Muscle of leg (tissue), 11 donors: ENCODE results near the gene MIDN. TPM values are rescaled to one million over a fixed set of nuclear protein-coding genes. Genes with fewer than 3 reads are reported as not detected.
A peak's percentile ranks its signal among the peaks of the same experiment; 100 is the strongest.

ENCODE experiments used
- DNase-seq: peaks from one replicate; pipeline ENCODE4 v3.0.0; 2013
- H3K27ac ChIP-seq: one replicate; pipeline ENCODE4 v1.5.1; 2013; ENCODE audit warnings: mild to moderate bottlenecking, low read length, control low read depth
- H3K27me3 ChIP-seq: one replicate; pipeline ENCODE4 v1.6.1; 2013; ENCODE audit warnings: low read length; ENCODE audit not compliant: control insufficient read depth, insufficient read depth
- H3K36me3 ChIP-seq: one replicate; pipeline ENCODE4 v1.6.1; 2013; ENCODE audit warnings: low read length; ENCODE audit not compliant: control insufficient read depth, insufficient read depth
- H3K4me1 ChIP-seq: one replicate; pipeline ENCODE4 v1.6.1; 2013; ENCODE audit warnings: low read length; ENCODE audit not compliant: control insufficient read depth, insufficient read depth
- H3K4me3 ChIP-seq: one replicate; pipeline ENCODE4 v1.5.1; 2013; ENCODE audit warnings: low read length, control low read depth
- H3K9me3 ChIP-seq: replicated peaks from 2 replicates; pipeline ENCODE4 v1.6.1; 2013; ENCODE audit warnings: low read depth, low read length; ENCODE audit not compliant: control insufficient read depth
- WGBS: methylation state at CpG from one replicate; pipeline ENCODE4 v1.1.5; 2013; ENCODE audit warnings: missing lambda C conversion rate; ENCODE audit not compliant: insufficient coverage; 5-methylcytosine and 5-hydroxymethylcytosine counted together
- polyA plus RNA-seq, 8 donors: library from polyadenylated mRNA; unstranded; fragments of 120-200 nt; gene quantifications; one replicate each; pipeline versions ENCODE4 v1.2.1 to v1.2.3, GENCODE V29; 2013; ENCODE audit warnings: inconsistent platforms in 1 of 8, low replicate concordance in 1 of 8; ENCODE audit not compliant: insufficient read length in 8 of 8, insufficient read depth in 1 of 8
- total RNA-seq: library from RNA; stranded (reverse); fragments of 120-200 nt; gene quantifications from one replicate; pipeline ENCODE4 v1.2.4, GENCODE V29; 2013

The MIDN gene
- total and polyA plus RNA-seq, 9 donors = 9.2 to 54.7 (median 38.9) TPM

DNA sequence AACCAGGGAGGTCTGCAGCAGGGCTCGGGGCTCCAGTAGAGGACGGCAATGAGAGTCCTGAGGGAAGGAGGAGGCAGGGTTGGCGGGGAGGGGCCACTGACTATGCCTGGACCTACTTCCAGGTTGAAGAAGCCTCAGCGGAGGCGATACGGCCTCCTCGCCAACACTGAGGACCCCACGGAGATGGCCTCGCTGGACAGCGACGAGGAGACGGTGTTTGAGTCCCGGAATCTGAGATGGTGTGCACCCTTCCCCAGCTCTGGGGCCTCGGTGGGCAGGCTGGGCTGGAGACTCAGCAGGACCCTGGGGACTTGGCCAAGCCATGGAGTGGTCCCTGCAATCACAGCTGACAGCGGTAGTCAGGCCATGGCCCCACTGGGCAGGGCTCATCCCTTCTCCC lies 28.7 kb downstream of the MIDN start:
- Histone ChIP-seq H3K4me1 (peaks cover 45% of the 10 kb centered on the region), H3K9me3 (no peaks in the 10 kb centered on the region), H3K4me3 (no peak overlapping the region), H3K27me3 (no peaks in the 10 kb centered on the region), H3K36me3 (peaks cover 59% of the 10 kb centered on the region), H3K27ac (no peak overlapping the region)
- no peak for DNase-seq
- WGBS = 79% methylated on average over 14 of the region's 15 CpGs

DNA sequence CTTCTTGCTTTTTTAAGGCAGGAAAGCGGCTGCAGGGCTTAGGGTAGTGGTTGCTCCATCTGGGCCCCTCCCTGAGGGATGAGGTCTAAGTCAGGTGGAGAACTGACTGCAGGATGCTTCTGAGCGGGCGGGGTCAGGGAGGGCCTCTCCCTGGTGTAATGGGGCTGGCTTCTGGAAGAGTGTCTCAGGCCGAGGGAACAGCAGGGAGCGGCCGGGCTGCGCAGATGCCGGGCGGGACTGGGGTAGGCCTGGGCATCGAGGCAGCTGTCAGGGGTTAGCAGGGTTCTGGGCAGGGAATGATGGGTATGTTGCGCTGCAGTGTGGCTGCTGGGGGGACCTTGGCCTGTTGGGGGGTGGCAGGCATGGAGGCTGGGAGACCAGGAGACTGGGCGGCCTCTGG lies 29.7 kb downstream of the MIDN start:
- no peaks in the 10 kb centered on the region for H3K9me3 ChIP-seq
- H3K4me1 ChIP-seq = peaks cover 37% of the 10 kb centered on the region
- no peak overlapping the region for H3K27ac ChIP-seq
- no peak overlapping the region for H3K4me3 ChIP-seq
- WGBS = 81% methylated on average over 11 of the region's 12 CpGs
- peaks cover 5% of the 10 kb centered on the region for H3K27me3 ChIP-seq
- H3K36me3 ChIP-seq = peaks cover 49% of the 10 kb centered on the region
- no peak for DNase-seq

DNA sequence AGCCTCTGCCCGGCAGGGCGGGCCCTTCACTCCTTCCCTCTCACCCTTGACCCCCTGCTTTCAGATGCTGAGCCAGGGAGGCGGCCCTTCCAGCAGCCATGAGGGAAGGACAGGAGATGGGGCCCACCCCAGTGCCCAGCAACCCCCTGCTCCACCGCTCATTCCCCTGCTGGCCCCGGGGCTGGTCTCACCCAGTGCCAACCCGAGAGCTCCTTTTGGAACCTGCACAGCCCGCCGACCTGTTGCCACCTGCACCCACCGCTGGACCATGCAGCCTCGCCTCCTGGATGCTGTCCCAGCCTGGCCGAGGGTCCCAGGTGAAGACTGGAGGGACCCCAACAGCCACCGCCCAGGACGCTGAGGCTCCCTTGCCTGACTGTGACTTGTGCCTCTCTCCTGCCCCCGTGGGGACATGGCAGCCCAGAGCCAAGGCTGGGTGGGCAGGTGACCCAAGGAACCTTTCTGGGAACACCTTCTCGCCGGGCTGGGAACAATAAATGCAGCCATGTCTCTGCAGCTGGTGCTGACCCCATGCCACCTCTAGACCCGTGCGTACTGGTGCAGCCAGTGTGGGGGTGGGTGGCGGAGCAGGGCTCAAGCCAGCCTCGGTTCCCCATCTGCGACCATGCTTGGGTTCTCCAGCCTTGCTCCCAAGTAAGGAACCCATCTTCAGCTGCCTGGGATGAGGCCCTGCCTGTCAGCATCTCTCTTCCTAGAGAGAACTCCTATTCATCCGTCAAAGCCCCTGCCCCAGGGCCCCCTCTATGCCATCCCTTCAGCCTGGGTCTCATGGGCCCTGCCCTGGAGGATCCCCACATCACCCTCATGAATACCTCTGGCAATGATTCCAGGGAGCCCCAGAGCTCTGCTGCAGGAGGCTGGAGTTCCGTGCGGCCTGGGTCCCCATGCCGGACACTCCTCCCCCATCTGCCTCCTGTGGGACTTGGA lies 30.6 kb downstream of the MIDN start:
- no peak overlapping the region for H3K4me3 ChIP-seq
- H3K4me1 ChIP-seq = peaks cover 28% of the 10 kb centered on the region
- H3K9me3 ChIP-seq = no peaks in the 10 kb centered on the region
- no peak for DNase-seq
- H3K27me3 ChIP-seq = peaks cover 13% of the 10 kb centered on the region
- peaks cover 39% of the 10 kb centered on the region for H3K36me3 ChIP-seq
- WGBS = 85% methylated on average over 22 of the region's 25 CpGs
- no peak overlapping the region for H3K27ac ChIP-seq

DNA sequence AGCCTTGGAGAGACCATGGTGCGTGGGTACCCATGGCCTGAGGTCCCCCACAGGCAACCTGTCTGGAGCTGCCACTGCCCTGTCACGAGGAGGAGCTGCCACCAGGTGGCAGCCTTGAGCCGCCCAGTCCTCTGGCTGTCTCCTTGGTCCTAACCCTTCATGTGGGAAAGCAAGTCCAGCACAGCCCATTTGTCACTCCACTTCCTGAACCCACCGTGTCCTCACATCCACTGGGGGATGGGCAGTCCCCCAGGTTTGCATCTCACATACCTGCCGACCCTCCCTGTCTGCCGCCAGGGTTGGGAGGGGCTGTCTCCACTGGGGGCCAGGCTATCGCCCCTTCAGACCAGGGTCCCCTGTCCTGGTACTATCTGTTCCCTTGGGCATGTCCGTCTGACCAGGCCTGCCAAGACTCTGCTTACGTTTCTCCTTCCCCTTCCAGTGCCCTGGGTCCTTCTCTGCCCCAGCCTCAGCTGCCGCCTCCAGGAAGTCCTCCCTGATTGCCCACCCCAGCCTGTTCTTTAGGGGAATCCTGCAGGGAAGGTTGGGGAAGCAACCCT lies 31.5 kb downstream of the MIDN start:
- peaks cover 19% of the 10 kb centered on the region for H3K4me1 ChIP-seq
- H3K9me3 ChIP-seq = no peaks in the 10 kb centered on the region
- 22% methylated on average over 7 of the region's 10 CpGs for WGBS
- H3K4me3 ChIP-seq = no peak overlapping the region
- H3K27me3 ChIP-seq = peaks cover 22% of the 10 kb centered on the region
- H3K36me3 ChIP-seq = peaks cover 31% of the 10 kb centered on the region
- no peak overlapping the region for H3K27ac ChIP-seq
- DNase-seq = peak; percentile 90

DNA sequence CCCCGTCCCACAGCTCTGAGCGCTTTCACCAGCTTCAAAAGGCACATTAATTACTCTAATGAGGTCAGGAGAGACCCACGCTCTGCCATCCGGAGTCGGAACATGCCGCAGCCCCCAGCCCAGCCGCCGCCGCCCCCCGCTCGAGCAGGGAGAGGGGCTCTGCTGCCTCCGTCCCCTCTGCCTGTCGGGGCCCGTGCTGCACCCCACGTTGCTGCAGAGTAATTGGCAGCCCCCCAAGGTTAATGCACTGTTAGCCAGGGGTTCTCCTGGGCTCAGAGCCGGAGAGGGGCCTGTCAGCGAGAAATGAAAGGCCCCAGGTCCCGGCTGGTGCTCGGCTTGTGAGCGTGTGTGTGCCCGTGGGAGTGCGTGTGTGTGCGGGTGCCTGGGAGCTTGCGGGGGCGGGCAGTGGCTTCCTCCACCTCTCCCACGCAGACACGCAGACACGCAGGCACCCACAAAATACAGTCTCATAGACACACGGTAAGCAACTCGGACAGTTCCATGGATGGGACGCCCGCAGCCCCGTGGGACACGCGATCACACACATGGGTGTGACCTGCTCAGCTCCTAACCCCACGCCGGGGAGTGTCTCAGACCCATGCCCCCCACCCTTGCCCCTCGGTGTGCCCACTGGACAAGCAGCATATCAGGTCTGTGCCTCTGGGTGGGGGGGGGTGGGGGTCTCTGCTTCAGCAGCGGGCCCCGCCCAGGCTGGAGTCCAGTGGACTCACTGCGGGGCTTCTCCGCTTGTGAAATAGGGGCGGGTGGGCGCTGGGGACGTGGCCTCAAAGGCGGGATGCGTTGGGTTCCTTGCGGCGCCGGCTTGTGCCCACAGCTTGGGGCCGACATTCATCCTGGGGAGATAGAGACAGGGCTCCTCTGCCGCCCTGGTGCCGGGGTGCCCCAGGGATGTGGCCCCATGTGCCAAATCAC lies 32.5 kb downstream of the MIDN start:
- Histone ChIP-seq H3K27ac (no peak overlapping the region), H3K36me3 (peaks cover 28% of the 10 kb centered on the region), H3K4me3 (no peak overlapping the region), H3K27me3 (peaks cover 27% of the 10 kb centered on the region), H3K9me3 (no peaks in the 10 kb centered on the region), H3K4me1 (peaks cover 20% of the 10 kb centered on the region)
- WGBS = 82% methylated on average over 31 of the region's 53 CpGs
- no peak for DNase-seq

DNA sequence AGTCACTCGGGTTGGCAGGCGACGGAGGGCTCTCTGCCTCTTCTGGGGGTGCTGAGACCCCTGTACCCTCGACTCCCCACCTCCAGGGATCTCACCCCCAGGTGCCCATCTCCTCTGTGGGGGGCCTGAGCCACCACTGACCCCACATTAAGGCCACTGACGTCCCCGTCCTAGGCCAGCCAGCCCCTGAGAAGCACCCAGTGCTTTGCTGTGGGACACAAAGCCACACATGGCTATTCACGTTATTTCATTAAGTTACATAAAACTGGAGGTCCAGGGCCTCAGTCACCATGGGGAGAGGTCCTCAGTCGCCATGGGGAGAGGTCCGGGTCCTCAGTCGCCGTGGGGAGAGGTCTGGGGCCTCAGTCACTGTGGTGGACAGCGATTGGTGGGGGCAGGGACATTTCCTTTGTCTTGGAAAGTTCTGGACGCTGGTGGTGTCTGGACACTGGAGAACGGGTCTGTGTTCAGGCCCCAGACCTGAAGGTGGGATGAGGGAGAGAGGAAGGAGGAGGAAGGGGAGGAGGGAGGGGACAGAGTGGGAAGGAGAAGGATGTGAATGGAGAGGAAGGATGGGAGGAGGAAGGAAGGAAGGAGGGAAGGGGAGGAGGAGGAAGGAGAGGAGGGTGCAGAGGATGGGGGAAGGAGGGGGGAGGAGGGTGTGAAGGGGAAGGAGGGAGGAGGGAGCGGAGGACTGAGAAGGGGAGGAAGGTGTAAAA lies 33.3 kb downstream of the MIDN start:
- 53% methylated on average over 11 of the region's 15 CpGs for WGBS

DNA sequence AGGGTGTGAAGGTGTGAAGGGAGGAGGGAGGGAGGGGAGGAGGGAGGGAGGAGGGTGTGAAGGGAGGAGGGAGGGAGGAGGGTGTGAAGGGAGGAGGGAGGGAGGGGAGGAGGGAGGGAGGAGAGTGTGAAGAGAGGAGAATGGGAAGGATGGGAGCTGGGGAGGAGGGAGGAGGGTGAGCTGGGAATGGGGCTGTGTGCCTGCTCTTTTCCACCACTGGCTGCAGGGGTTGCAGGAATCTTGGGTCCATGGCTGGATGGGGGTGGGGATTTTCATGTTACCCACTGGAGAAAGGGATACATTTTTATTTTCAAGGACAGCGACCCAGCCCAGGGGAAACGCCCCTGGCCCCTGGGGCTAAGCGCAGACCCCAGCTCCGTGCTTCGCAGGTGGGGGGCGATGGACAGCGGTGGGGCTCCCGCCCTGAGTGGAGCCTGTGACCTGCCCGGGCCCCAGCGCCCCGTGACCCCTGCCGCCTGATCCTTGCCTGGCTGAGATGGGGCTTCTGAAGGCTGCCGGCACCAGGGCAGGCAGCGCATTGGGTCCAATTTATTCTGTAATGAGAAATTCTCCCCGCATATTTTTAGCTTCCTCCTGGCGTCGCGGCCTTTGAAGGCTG lies 34.3 kb downstream of the MIDN start:
- DNase-seq = no peak
- Histone ChIP-seq H3K4me3 (no peak overlapping the region), H3K36me3 (peaks cover 17% of the 10 kb centered on the region), H3K27me3 (peaks cover 42% of the 10 kb centered on the region), H3K27ac (no peak overlapping the region), H3K4me1 (peaks cover 25% of the 10 kb centered on the region), H3K9me3 (no peaks in the 10 kb centered on the region)
- WGBS = 69% methylated on average over 12 of the region's 18 CpGs

More for the DNA sequence above, 33.3 kb downstream of the MIDN start:
- Histone ChIP-seq H3K36me3 (peaks cover 24% of the 10 kb centered on the region), H3K9me3 (no peaks in the 10 kb centered on the region), H3K27me3 (peaks cover 32% of the 10 kb centered on the region), H3K4me1 (peaks cover 17% of the 10 kb centered on the region), H3K4me3 (no peak overlapping the region), H3K27ac (no peak overlapping the region)
- DNase-seq = no peak

DNA sequence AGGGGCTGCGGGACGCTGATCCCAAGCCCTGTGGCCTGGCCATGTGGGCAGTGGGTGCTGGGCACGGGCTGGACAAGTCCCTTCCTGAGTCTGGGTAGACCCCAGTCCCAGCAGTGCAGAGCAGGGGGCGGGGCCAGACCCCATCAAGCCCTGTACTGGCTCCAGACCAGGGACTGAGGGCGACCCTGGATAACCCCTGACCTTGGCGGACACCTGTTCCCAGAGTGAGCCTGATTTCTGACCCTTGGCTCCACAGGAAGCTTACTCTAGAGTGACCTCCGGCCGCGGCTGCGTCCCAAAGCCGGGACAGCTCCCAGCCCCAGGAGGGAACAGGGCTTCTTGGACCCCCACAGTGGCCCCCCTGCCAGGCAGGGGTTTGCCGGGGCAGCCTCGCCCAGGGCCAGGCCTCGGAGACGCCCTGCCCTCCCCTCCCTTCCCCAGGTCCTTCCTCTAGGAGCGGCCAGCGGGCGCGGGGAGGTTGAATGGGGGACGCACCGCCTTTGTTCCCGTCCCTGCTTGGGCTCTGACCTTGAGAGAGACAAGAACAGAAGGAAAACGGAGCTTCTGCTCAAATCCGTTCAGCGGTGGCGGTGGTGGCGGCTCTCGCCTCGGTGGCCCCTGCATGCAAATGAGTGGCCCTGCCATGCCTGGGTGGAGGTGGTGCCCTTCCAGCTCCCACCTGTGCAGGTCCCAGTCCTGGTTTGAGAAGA lies 35.0 kb downstream of the MIDN start:
- H3K36me3 ChIP-seq = peaks cover 12% of the 10 kb centered on the region
- 70% methylated on average over 19 of the region's 29 CpGs for WGBS
- H3K27ac ChIP-seq = no peak overlapping the region
- no peak overlapping the region for H3K4me3 ChIP-seq
- H3K4me1 ChIP-seq = peaks cover 28% of the 10 kb centered on the region
- H3K27me3 ChIP-seq = peaks cover 47% of the 10 kb centered on the region
- no peaks in the 10 kb centered on the region for H3K9me3 ChIP-seq
- DNase-seq = no peak

DNA sequence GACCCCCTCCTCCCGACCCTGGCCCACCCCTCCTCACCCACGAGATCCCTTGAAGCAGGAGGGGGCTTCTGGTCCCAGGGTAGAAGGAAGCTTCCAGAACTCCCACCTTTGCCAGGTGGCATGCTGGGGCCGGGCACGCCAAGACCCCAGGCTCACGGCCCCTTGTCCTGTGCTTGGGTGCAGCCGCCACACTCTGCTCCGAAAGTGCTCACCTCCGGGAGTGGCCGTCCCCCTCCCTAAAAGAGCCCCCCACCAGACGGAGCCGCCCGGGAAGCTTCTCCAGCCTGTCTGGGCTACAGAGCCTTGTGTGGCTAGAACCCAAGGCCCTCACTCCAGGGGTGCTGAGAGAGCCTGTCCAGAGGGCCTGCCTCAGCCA lies 35.5 kb downstream of the MIDN start:
- Histone ChIP-seq H3K4me3 (no peak overlapping the region), H3K9me3 (no peaks in the 10 kb centered on the region), H3K27ac (no peak overlapping the region), H3K36me3 (peaks cover 7% of the 10 kb centered on the region), H3K4me1 (peaks cover 28% of the 10 kb centered on the region), H3K27me3 (peaks cover 47% of the 10 kb centered on the region)
- 83% methylated on average over 7 of the region's 12 CpGs for WGBS
- DNase-seq = no peak
